ACC112 (cell line): ENCODE data around the gene KCTD2.

Experiments
- H2AFZ ChIP-seq: fragments of 200-600 bp; sonication (generic); one replicate; pipeline ENCODE4 v1.6.0; 2017; ENCODE audit warnings: antibody characterized with exemption, low read length; ENCODE audit not compliant: unreplicated experiment
- H3K27ac ChIP-seq: fragments of 200-600 bp; sonication (generic); 2 replicates; pipeline ENCODE4 v1.5.1; 2014; ENCODE audit warnings: low read depth, mild to moderate bottlenecking, antibody characterized with exemption, low read length, moderate library complexity
- H3K27me3 ChIP-seq: fragments of 200-600 bp; sonication (generic); 2 replicates; pipeline ENCODE4 v1.6.1; 2014; ENCODE audit warnings: mild to moderate bottlenecking, antibody characterized with exemption, low read length, moderate library complexity, mixed read lengths; ENCODE audit not compliant: insufficient read depth
- H3K36me3 ChIP-seq: fragments of 200-600 bp; sonication (generic); 2 replicates; pipeline ENCODE4 v1.6.1; 2016; ENCODE audit warnings: mild to moderate bottlenecking, antibody characterized with exemption, low read length, moderate library complexity, mixed read lengths; ENCODE audit not compliant: insufficient read depth
- H3K4me1 ChIP-seq: fragments of 200-600 bp; sonication (generic); one replicate; pipeline ENCODE4 v1.6.1; 2016; ENCODE audit warnings: low read length, mixed read lengths; ENCODE audit not compliant: insufficient read depth, unreplicated experiment, control insufficient read depth
- H3K4me3 ChIP-seq: fragments of 200-600 bp; sonication (generic); 2 replicates; pipeline ENCODE4 v1.5.1; 2014; ENCODE audit warnings: mild to moderate bottlenecking, low read depth, low read length
- H3K79me2 ChIP-seq: fragments of 200-600 bp; sonication (generic); one replicate; pipeline ENCODE4 v1.6.0; 2016; ENCODE audit warnings: low read length; ENCODE audit not compliant: control insufficient read depth, unreplicated experiment, insufficient read depth

Gene KCTD2

GRCh38 chr17:75051941-75052340, 4.9 kb downstream of the KCTD2 start:
- Histone ChIP-seq H3K27me3 (no peaks in the 10 kb centered on the region), H3K36me3 (peaks cover 9% of the 10 kb centered on the region), H3K4me3 (no peak overlapping the region), H3K79me2 (peaks cover 16% of the 10 kb centered on the region), H3K4me1 (peaks cover 10% of the 10 kb centered on the region), H3K27ac (no peak overlapping the region), H2AFZ (no peak overlapping the region)

GRCh38 chr17:75059369-75060345, 12.6 kb downstream of the KCTD2 start:
- H3K4me3 ChIP-seq: no peak overlapping the region
- peaks cover 5% of the 10 kb centered on the region for H3K36me3 ChIP-seq
- no peak overlapping the region for H3K27ac ChIP-seq
- H3K4me1 ChIP-seq: no peaks in the 10 kb centered on the region
- H3K27me3 ChIP-seq: no peaks in the 10 kb centered on the region
- no peak overlapping the region for H2AFZ ChIP-seq
- H3K79me2 ChIP-seq: no peaks in the 10 kb centered on the region

- H3K4me1 ChIP-seq: peaks cover 3% of the 10 kb centered on the region
- H3K79me2 ChIP-seq: no peaks in the 10 kb centered on the region
- no peak overlapping the region for H3K27ac ChIP-seq
- H3K36me3 ChIP-seq: peaks cover 5% of the 10 kb centered on the region
- no peaks in the 10 kb centered on the region for H3K27me3 ChIP-seq
- no peak overlapping the region for H2AFZ ChIP-seq
- no peak overlapping the region for H3K4me3 ChIP-seq
These were observed 13.5 kb downstream of the KCTD2 start for GRCh38 chr17:75060434-75061054.

GRCh38 chr17:75061055-75061438, 14.0 kb downstream of the KCTD2 start:
- H3K36me3 ChIP-seq: peaks cover 5% of the 10 kb centered on the region
- peaks cover 6% of the 10 kb centered on the region for H3K4me1 ChIP-seq
- no peak overlapping the region for H2AFZ ChIP-seq
- H3K79me2 ChIP-seq: no peaks in the 10 kb centered on the region
- no peak overlapping the region for H3K4me3 ChIP-seq
- no peaks in the 10 kb centered on the region for H3K27me3 ChIP-seq
- H3K27ac ChIP-seq: no peak overlapping the region

DNA sequence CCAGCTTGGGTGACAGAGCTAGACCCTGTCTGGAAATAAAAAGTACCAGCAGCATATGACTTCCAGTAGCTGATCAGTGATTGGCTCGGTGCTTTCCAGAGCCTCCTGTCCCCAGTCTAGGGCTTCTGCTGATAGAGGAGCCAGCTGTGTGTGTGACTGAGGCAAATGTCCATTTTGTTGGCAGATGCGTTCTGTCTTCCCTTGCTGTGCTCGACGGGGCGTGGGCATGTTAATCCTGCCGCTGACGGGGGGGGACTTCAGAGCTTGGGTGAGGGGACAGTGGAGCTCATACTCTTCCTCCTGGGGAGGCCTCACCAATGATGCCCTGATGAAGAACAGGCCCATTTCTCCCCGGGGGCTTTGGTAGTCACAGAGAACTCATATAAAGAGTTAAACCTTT, 14.6 kb downstream of the KCTD2 start:
- H3K36me3 ChIP-seq: peaks cover 5% of the 10 kb centered on the region; the same call in 1 of the 2 replicates

DNA sequence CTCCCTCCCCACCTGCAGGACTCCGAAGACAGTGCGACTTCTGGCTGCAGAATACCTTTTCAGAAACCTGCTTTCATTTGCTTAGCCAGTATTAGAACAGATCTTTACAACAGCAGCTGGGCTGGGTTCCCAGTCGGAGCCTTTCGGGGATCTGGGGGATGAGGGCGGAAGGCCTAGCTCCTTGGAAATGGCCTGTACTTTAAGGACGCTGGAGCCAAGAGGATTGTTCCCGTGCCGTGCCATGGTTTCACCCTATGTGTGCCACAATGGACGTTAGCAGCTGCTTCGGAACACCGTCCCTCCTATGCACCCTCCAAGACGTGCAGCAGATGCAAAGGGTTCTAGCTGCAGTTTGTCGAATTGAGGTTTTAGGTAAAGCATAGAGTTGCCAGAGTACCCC, 16.2 kb downstream of the KCTD2 start:
- Histone ChIP-seq H3K79me2 (no peaks in the 10 kb centered on the region), H2AFZ (no peak overlapping the region), H3K27ac (no peak overlapping the region), H3K4me1 (peaks cover 6% of the 10 kb centered on the region), H3K4me3 (no peak overlapping the region), H3K36me3 (peaks cover 5% of the 10 kb centered on the region; the same call in 1 of the 2 replicates), H3K27me3 (no peaks in the 10 kb centered on the region)

More for the DNA sequence above, 14.6 kb downstream of the KCTD2 start:
- Histone ChIP-seq H3K27ac (no peak overlapping the region), H3K4me1 (peaks cover 6% of the 10 kb centered on the region), H3K79me2 (no peaks in the 10 kb centered on the region), H3K4me3 (no peak overlapping the region), H3K27me3 (no peaks in the 10 kb centered on the region), H2AFZ (no peak overlapping the region)

DNA sequence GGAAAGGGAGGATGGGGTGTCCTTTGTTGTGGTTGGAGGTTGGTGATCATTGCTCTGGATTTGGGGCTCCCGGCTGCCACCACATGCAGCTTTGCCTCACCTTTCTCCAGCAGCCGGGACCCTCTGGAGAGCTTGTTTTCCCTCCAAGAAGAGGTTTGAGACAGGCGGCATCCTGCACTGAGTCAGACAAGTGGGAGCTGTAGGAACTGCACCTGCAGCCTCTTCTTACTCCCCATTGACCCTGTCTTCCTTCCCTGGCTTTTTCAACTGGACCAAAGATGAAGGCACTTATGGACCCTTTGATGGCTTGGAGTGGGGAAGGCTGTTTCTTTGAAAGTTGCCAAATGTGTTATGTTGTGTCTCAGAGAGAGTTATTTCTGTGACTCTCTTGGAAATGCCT, 16.6 kb downstream of the KCTD2 start:
- H3K27ac ChIP-seq: no peak overlapping the region
- H3K79me2 ChIP-seq: no peaks in the 10 kb centered on the region
- no peak overlapping the region for H2AFZ ChIP-seq
- H3K4me3 ChIP-seq: no peak overlapping the region
- peaks cover 6% of the 10 kb centered on the region for H3K4me1 ChIP-seq
- no peaks in the 10 kb centered on the region for H3K27me3 ChIP-seq
- peaks cover 5% of the 10 kb centered on the region; the same call in 1 of the 2 replicates for H3K36me3 ChIP-seq

DNA sequence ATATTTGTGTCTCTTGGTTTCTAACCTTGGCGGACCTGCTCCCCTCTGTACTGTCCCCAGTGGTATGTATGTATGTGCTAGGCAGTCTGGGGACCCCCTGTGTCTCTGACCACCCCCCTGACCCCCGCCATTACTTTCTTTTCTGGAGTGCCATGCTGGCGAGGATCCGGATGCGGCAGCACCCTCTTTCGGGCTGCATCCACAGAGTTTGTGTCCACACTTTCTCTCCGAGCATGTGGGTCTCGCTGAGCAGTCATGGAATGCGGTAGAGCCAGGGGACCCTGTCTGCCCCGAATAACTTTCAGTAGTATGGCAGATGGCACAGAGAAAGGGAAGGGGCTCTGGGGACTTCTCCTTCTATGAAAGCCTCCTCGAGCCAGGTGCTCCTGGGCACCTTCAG, 17.0 kb downstream of the KCTD2 start:
- Histone ChIP-seq H2AFZ (no peak overlapping the region), H3K27me3 (no peaks in the 10 kb centered on the region), H3K79me2 (no peaks in the 10 kb centered on the region), H3K4me1 (peaks cover 6% of the 10 kb centered on the region), H3K36me3 (peaks cover 5% of the 10 kb centered on the region; the same call in 1 of the 2 replicates), H3K4me3 (no peak overlapping the region), H3K27ac (no peak overlapping the region)

DNA sequence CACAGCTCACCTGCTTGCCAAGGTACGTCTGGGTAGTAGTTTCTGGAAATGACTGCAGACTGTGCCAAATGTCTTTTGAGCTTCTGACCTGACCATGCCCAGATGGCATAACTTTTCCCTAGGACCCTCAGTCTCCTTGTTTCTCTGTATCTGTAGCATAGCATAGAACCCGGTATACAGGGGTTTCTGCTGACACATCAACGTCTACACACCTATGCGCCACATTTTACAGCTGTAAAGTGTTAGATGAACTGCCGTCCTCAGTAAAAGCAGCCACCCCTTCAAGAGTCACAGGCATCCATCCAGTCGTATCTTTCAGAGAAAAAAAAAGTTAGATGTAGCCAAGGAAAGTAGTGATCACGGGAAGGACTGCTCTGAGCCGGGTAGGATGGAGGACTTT, 17.4 kb downstream of the KCTD2 start:
- H3K27ac ChIP-seq: no peak overlapping the region
- peaks cover 5% of the 10 kb centered on the region; the same call in 1 of the 2 replicates for H3K36me3 ChIP-seq
- H3K4me3 ChIP-seq: no peak overlapping the region
- H3K79me2 ChIP-seq: no peaks in the 10 kb centered on the region
- H3K27me3 ChIP-seq: no peaks in the 10 kb centered on the region
- H3K4me1 ChIP-seq: peaks cover 6% of the 10 kb centered on the region
- no peak overlapping the region for H2AFZ ChIP-seq

GRCh38 chr17:75064867-75065561, 18.0 kb downstream of the KCTD2 start:
- Histone ChIP-seq H3K4me1 (peaks cover 6% of the 10 kb centered on the region), H3K27me3 (no peaks in the 10 kb centered on the region), H3K4me3 (no peak overlapping the region), H3K36me3 (peaks cover 5% of the 10 kb centered on the region; the same call in 1 of the 2 replicates), H2AFZ (no peak overlapping the region), H3K27ac (no peak overlapping the region), H3K79me2 (no peaks in the 10 kb centered on the region)
